ENCODE results near the gene CD8B2.
"Not testable (repeated sequence)": the region's sequence is repeated elsewhere in the genome, so short reads cannot be mapped to it uniquely, and the experiment has no call there.

The CD8B2 gene

DNA sequence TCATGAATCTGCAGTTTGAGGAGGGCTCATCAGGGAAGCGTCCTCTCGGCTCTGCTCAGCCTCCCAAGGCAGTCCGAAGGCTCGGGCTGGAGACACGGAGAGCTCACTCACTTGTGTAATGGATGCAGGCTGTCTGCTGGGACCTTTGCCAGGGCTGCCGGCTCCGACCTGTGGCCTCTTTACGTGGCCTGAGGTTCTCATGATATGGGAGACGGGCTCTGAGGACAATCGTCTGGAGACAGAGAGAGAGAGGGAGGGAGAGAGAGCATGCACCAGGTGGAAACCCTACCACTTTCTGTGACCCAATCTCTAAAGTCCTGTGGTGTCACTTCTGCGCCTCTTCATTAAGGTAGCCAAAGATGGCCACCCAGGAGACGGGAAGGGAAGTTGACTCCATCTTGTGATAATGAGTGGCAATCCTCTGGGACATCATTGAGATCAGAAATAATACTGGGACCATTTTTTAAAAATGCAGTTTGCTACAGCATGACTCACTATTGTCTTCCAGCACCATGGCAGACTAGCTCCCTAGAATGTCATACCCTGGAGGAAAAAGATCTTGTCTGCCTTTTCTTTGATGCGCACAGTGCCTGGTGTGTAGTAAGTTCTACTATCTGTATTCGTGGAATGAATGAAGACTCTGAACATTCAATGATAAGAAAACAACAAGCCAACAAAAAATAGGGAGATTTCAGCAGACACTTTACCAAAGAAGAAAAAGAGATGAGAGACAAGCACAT, 60.2 kb downstream of the CD8B2 start:
- no peak for DNase-seq (ENCODE audit: low read depth in 2 of 2, low spot score in 1 of 2)

DNA sequence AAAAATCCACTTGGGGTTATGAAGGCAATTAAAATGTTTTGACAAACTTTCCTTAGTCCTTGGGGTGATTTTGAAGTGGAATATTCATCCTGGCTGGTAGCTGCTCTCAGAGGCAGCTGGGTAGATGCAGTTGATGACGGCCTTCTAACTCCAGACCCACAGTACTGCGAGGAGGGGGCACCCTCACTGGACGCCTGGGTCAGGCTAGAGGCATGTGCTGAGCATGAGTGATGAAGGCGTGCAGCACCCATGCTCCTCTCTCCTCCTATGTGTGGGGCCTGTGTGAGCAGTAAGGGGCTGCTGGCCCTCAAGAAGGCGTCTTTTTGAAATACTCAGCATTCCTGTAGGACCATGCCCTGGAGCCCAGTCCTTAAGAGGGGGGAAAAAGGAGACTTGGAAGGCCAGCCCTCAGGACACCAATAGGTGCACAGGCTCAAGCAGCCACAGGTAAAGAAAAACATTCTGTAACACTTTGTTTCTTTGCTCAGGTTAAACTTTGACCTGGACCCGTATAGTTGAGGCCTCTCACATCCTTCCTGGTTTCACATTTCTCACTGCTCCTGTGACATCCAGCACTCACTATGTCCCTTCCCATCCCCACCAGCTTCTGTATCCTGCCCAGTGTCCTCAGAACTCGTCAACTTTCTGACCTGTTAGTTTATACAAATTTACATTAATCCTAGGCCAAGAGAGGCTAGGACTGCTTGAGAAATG, 64.4 kb downstream of the CD8B2 start:
- no peak for DNase-seq (ENCODE audit: low read depth in 2 of 2, low spot score in 1 of 2)

DNA sequence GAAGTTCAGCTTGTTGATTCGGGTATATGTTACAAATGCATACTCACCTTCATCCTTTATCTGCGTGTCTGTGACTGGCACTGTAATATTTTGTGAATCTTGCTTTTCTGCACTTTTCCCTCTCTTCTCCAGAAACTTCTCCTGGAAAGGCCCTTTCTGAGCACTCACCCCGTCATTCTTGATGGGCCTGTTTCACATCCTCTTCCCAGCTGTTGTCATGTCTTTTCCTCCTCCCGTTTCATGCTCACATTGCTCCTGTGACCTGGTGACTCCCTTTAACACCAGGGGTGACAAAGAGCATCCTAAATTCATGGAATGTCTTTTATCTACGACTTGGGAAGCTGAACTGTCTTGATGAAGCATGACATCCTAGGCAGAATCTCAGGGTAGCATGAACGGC, 65.8 kb downstream of the CD8B2 start:
- DNase-seq (ENCODE audit: low read depth in 2 of 2, low spot score in 1 of 2) = no peak

DNA sequence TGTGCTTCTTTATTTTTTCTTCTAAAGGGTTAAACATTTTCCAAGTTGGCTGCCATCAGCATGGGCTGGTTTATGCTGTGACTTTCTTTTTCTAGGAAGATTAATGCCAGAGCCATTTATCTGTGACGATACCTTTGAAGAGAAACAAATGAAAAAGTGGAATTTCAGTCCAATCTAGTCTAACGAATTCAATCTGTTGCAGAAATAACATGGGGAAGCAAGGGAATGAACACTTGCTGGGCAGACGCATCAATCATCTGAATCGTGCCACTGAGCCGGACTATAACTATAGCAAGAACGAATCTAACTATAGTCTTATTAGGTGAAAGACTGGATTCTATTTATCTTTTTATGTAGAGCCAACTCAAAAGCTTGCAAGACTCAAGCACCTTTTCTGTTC, 66.2 kb downstream of the CD8B2 start:
- no peak for DNase-seq (ENCODE audit: low read depth in 2 of 2, low spot score in 1 of 2)

DNA sequence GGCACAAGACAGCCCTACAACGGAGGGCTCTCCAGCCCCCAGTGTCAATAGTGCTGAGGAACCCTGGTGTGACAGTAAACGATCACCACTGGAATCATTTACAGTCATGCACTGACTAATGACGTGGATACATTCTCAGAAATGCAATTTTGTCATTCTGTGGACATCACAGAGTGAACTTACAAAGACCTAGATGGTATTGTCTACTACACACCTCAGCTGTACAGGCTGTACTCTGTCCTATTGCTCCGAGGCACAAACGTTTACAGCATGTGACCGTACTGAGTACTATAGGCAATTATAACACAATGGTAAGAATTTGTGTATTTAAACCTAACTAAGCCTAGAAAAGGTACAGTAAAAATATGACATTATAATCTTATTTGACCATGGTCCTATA, 67.2 kb downstream of the CD8B2 start:
- DNase-seq (ENCODE audit: low read depth in 2 of 2, low spot score in 1 of 2) = no peak

DNA sequence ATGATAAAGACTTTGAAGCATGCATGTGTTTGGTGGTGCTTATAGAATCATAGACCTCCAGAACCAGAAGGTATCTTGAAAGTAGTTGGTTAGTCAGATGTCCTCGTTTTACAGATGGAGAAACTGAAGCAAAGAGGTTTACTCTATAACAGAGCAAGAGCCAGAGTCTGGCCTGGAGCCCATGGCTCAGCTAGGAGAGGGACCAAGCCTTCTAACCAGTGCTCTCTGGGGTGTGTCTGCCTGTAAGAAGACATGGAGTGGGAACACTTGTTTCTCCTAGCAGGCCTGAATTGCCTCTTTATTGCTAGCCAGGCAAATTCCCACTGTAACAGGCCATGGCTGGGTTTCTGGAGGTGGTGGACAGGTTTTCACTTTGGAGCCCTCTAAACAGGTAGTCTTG, 67.9 kb downstream of the CD8B2 start:
- DNase-seq (ENCODE audit: low read depth in 2 of 2, low spot score in 1 of 2) = no peak

DNA sequence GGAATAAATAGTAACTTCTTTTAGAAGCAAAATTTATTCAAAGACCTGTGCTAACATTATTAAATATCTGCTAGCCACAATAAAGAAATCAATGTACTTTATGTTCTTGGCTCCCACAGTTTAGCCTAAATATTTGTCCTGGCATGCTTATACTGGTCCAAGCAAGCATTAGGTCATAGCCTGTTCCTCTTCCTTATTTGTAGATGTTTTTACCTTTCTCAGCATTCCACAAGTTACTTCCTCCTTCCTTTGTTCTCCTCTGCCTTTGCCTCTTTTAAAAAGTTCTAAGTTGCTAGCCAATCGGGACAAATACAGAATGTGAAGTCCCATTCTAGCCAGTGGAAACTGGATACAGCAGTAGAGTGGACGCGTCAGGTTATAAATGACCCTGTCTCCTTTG, 72.6 kb downstream of the CD8B2 start:
- DNase-seq (ENCODE audit: low read depth in 2 of 2, low spot score in 1 of 2) = not testable (repeated sequence)

DNA sequence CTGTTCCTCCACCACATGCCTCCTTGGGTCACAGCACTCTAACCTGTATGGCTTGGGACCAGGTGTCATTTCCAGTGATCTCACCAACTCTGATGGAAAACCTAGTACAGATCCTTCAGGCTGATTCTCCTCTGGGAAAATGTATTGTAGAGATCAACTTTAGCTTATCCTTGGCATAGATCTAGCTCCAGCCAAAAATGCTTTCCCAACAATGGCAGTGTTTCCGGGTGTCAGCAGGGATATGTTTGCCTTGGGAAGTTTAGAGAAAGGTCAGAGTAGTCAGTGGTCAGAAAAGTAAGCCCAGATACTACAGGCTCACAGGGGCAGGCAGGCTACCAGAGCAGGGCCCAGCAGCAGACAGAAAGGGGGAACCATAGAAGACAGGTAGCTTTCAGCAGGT, 73.6 kb downstream of the CD8B2 start:
- DNase-seq (ENCODE audit: low read depth in 2 of 2, low spot score in 1 of 2) = no peak

DNA sequence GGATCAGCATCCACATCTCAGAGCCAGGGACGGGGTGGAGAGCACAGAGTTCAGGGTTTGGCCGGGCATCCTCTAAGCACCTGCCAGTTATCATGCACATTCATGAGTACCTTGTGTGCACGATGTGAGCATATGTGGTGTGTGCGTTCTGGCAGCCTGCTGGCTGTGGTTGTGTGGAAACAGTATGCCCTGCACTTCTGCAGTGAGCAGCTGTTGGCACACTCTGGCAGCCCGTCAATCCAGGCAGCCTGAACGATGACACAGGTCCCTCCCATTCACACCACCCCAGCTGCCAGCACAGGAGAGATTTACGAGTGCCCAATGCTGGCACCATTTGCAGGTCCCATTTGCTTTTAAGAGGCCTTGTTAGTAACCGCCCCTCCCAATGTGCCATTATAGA, 74.2 kb downstream of the CD8B2 start:
- no peak for DNase-seq (ENCODE audit: low read depth in 2 of 2, low spot score in 1 of 2)

DNA sequence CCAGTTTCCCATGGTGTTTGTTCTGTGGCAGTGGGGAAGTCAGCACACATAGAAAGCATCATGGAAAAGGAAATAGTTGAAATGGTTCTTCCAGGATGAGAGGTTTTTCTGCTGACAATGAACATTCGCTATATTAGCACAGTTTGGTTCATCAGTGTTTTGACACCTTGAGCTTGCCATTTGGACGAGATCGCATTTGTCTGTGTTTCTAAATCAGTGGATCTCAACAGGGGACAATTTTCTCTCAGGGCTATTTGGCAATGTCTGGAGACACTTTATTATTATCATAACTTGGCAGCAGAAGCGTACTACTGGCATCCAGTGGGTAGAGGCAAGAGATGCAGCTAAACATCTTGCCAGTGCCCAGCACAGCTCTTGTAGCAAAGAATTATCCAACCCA, 74.6 kb downstream of the CD8B2 start:
- no peak for DNase-seq (ENCODE audit: low read depth in 2 of 2, low spot score in 1 of 2)

DNA sequence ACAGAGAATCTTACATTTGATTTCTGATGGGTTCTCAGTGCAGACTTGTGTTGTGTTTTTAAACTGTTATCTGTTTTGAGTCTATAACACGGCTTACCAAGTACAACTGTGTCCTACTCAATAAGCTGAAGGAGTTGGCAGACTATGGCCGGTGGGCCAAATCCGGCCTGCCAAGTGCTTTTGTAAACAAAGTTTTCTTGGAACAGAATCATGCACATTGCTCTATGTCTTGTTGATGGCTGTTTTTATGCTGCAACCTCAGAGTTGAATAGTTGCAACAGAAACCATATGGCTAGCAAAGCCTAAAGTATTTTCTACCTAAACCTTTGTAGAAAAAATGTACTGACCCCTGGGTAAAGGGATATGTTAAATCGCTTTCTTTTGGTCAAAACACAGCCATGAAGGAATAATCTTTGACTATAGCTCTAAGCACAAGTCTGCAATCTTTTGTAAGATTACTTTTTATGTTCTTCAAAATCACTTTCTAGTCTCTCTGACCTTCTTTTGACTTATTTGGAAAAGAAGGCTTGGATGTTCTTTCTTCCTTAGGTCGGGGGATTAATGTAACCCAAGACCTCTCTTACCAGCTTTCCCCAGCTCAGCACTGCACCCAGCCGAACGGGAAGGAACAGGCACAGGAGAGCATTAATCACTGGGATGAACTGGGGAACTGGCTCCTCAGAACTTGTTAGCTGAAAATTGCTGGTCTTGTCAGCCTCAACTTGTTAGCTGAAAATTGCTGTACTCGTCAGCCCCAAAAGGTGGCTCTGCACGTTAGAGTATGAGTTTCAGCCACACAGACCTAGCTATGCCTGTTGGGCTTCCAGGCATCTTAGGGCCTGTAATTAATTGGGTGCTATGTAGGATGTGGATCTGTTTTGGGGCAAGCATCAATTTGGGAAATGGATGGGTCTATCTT, 75.4 kb downstream of the CD8B2 start:
- DNase-seq (ENCODE audit: low read depth in 2 of 2, low spot score in 1 of 2) = no peak

DNA sequence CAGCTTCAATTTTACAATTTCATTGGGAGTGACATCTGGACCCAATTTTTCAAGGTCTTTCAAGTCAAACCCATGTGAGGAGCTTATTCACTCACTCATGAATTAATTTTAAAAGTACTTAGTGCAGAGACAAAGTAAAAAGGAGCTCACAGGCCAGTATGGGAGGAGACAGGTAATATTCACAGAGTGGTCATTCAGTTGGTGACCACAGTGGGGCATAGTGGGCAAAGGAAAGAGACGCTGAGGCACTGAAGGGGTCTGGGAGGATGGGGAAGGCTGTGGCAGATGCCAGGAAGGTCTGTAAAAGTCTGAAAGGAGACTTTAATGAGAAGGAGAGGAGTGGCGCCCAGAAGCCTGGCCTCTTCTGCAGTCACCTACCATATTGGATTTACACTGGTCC, 76.0 kb downstream of the CD8B2 start:
- no peak for DNase-seq (ENCODE audit: low read depth in 2 of 2, low spot score in 1 of 2)

DNA sequence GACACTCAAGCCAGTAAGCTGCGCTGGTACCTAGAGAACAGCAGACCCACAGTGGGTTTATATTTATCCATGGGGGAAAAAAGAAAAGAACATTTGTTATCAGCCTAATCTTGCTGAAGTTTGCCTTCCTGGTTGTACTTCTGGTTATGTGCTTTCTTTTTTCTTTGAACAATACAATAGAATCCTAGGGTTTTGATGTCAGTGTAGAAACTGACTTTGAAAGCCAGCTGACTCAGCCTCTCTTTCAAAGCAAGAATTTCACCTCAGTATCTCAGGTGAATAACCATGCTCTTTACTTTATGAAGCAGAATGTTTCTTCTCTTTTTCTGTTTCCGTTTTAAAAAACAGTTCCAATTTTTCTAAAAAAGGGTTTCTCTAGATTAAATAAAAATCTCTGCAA, 78.4 kb downstream of the CD8B2 start:
- DNase-seq (ENCODE audit: low read depth in 2 of 2, low spot score in 1 of 2) = no peak

DNA sequence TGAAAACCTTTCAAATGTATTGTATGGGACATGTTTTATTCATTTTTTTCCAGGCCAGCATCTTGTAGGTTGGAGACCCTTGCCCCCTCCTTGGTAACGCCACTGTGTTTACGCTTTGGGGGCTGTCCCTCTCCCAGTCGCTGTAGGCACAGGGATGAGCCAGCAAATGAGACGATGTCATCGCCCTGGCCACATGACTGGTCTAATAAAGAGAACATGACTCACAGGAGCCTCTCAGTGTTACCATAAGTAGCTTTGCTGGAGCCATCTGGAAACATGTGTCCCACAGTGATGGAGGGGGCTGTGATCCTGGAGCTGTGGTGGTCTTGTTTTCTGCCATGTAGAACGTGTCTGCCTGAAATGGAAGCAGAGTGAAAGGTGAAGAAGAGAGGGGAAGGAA, 78.9 kb downstream of the CD8B2 start:
- DNase-seq (ENCODE audit: low read depth in 2 of 2, low spot score in 1 of 2) = no peak

DNA sequence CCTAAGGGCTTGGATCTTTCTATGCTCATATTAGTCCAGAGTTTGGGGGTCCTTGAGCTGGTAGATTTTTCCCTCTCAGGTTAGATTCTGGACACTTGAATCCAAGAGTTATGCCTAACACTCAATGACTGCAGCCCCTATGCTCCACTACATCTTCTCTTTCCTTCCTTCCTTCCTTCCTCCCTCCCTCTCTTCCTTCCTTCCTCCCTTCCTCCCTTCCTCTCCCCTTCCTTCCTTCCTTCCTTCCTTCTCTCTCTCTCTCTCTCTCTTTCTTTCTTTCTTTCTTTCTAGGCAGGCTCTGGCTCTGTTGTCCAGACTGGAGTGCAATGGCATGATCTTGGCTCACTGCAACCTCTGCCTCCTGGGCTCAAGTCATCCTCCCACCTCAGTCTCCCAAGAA, 79.3 kb downstream of the CD8B2 start:
- DNase-seq (ENCODE audit: low read depth in 2 of 2, low spot score in 1 of 2) = not testable (repeated sequence)

DNA sequence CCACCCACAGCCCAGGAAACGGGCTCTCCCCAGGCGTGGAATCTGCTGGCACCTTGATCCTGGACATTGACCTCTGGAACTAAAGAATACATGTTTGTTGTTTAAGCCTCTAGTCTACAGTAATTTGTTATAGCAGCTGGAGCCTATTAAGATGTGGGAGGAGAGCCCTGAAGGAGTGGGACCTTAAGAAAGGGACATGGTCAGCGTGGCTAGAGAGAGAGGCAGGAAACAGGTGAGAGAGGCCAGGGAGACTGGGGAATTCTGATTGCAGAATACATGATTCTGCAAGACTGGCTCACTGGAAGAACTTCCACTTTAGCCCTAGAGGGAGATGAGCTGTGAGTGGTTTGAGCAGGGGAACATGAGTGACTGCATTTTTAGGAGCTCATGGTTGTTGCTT, 83.2 kb downstream of the CD8B2 start:
- DNase-seq (ENCODE audit: low read depth in 2 of 2, low spot score in 1 of 2) = no peak

Measured in stimulated activated CD8-positive, alpha-beta memory T cell treated with anti-CD3 and anti-CD28 coated beads, Interleukin-4, amount 100 ng/mL, for 1 hour (primary cell).